Measurements from ENCODE around the gene PLOD3. TPM values are rescaled to one million over a fixed set of nuclear protein-coding genes. Genes with fewer than 3 reads are reported as not detected.
A peak's percentile ranks its signal among the peaks of the same experiment; 100 is the strongest.

The PLOD3 gene
- total and polyA plus RNA-seq, 2 of the 8 experiments (the other 6 are each of a cell fraction or from before 2014, with no cell fraction given): 28.4 to 47.2 TPM

- peaks cover 0 to 6% of the 10 kb centered on the region in 2 experiments; a peak in 1 of 4 replicates for H3K79me2 ChIP-seq (ENCODE audit: control insufficient read depth in 1 of 2, insufficient read depth in 2 of 2, low read length in 2 of 2)
- CTCF ChIA-PET (ENCODE audit: partially characterized antibody): interaction anchor here (0.6 to 9.0 kb wide), 10 partner anchors 12 to 1214 kb away, joined by 3 to 79 read pairs (median 9); partner anchors contain the start of genes CLDN15 and FIS1
- POLR2A ChIA-PET (ENCODE audit: partially characterized antibody): interaction anchor here (0.8 to 3.8 kb wide), 18 partner anchors 8 to 142 kb away, joined by 3 to 28 read pairs (median 6); partner anchors contain the start of genes CLDN15, FIS1 and VGF
Observed at GRCh38 chr7:101216860-101217387, 457 bp downstream of the PLOD3 start.

More at GRCh38 chr7:101216860-101217387, 457 bp downstream of the PLOD3 start:
- peak overlapping the region; percentile 14 for H3K56ac ChIP-seq (replicated peaks; ENCODE audit: insufficient read length, low read depth, low read length)
- H3K4me2 ChIP-seq (ENCODE audit: insufficient read depth in 1 of 2, low read depth in 2 of 2, low read length in 2 of 2): peak overlapping the region; percentile 86 to 89
- 5% methylated on average over 33 of the region's 34 CpGs; no CpG with 5 or more reads in 1 of the 2 experiments for WGBS, 2 experiments (ENCODE audit: extremely low coverage in 1 of 2, insufficient coverage in 1 of 2, insufficient read length in 1 of 2, insufficient replicate concordance in 2 of 2, low coverage in 1 of 2, low lambda C conversion rate in 2 of 2, missing lambda C conversion rate in 1 of 2)
- H4K8ac ChIP-seq (ENCODE audit: extremely low read depth, insufficient read depth, low read length): no peak overlapping the region; the same call in 1 of the 2 replicates
- H3K27ac ChIP-seq (ENCODE audit: low read depth, low read length): no peak overlapping the region
- H3K23ac ChIP-seq (ENCODE audit: insufficient read length): no peak overlapping the region
- no peak overlapping the region; the same call in 1 of the 2 replicates for H2AFZ ChIP-seq (ENCODE audit: low read length)
- no peak overlapping the region for H3K4ac ChIP-seq (replicated peaks; ENCODE audit: insufficient read length, low read depth, low read length)
- H3K9ac ChIP-seq (replicated peaks in 1 of 4; ENCODE audit: extremely low read depth in 1 of 4, low read depth in 3 of 4, low read length in 3 of 4): peak overlapping the region in 2 of 4 experiments; percentile 25 to 26; a peak in 4 of 7 replicates
- H3K4me3 ChIP-seq (ENCODE audit: extremely low read depth in 1 of 4, insufficient read depth in 2 of 4, low read depth in 3 of 4, low read length in 4 of 4): peak overlapping the region; percentile 74 to 83 (median 78)
- H4K5ac ChIP-seq (ENCODE audit: insufficient read length, low read depth, low read length): peak overlapping the region; percentile 44
- no peak overlapping the region; the same call in 1 of the 2 replicates for H3K18ac ChIP-seq (ENCODE audit: extremely low read depth, low read length)
- no peak overlapping the region for H2BK15ac ChIP-seq (ENCODE audit: low read length)
- H3K36me3 ChIP-seq (ENCODE audit: control insufficient read depth in 2 of 4, insufficient read depth in 4 of 4, low read length in 3 of 4): peaks cover 0 to 4% (median 0%) of the 10 kb centered on the region in 4 experiments; a peak in 1 of 8 replicates
- FAIRE-seq (no peak), DNase-seq (ENCODE audit: low read depth in 1 of 2, low spot score in 2 of 2) (no peak)
- no peaks in the 10 kb centered on the region for H3K9me3 ChIP-seq (ENCODE audit: insufficient read depth in 2 of 2, low read depth in 1 of 2, low read length in 1 of 2)
- no peaks in the 10 kb centered on the region for H3K27me3 ChIP-seq (replicated peaks in 1 of 4; ENCODE audit: control insufficient read depth in 3 of 4, extremely low read depth in 1 of 4, insufficient read depth in 3 of 4, low read length in 3 of 4)
- H2BK120ac ChIP-seq (replicated peaks; ENCODE audit: low read depth, low read length): peak overlapping the region; percentile 72
- TF ChIP-seq SP4 (IDR thresholded peaks at IDR 0.05; ENCODE audit: low read length): no peak
- peak; percentile 63 for TF ChIP-seq KDM4A (IDR thresholded peaks at IDR 0.05; ENCODE audit: low read depth, low read length, severe bottlenecking)
- TF ChIP-seq ASH2L (IDR thresholded peaks at IDR 0.05; ENCODE audit: low read length): peak; percentile 41
- H2BK5ac ChIP-seq (ENCODE audit: low read depth, low read length): no peak overlapping the region
- peaks cover 17% of the 10 kb centered on the region for H3K23me2 ChIP-seq (ENCODE audit: low read depth, low read length)
- no peak overlapping the region for H2AK5ac ChIP-seq (ENCODE audit: low read depth, low read length)
- H4K20me1 ChIP-seq (replicated peaks in 1 of 2; ENCODE audit: control insufficient read depth in 1 of 2, insufficient read depth in 2 of 2, low read length in 2 of 2): peaks cover 0 to 3% of the 10 kb centered on the region in 2 experiments
- H4K91ac ChIP-seq (replicated peaks; ENCODE audit: insufficient read length, low read length): peak overlapping the region; percentile 44
- peaks cover 2% of the 10 kb centered on the region; the same call in 1 of the 2 replicates for H3K79me1 ChIP-seq (ENCODE audit: low read depth, low read length)
- H2BK12ac ChIP-seq (ENCODE audit: low read depth, low read length): no peak overlapping the region
- H3K4me1 ChIP-seq (replicated peaks in 1 of 4; ENCODE audit: control insufficient read depth in 3 of 4, insufficient read depth in 4 of 4, low read length in 3 of 4): peaks cover 0 to 11% (median 7%) of the 10 kb centered on the region in 4 experiments; a peak in 5 of 7 replicates
- no peak overlapping the region for H2BK20ac ChIP-seq (ENCODE audit: low read length)
- no peak overlapping the region for H3K14ac ChIP-seq (ENCODE audit: insufficient read length)
